Measurements from ENCODE around the gene SRP68.

Gene SRP68

DNA sequence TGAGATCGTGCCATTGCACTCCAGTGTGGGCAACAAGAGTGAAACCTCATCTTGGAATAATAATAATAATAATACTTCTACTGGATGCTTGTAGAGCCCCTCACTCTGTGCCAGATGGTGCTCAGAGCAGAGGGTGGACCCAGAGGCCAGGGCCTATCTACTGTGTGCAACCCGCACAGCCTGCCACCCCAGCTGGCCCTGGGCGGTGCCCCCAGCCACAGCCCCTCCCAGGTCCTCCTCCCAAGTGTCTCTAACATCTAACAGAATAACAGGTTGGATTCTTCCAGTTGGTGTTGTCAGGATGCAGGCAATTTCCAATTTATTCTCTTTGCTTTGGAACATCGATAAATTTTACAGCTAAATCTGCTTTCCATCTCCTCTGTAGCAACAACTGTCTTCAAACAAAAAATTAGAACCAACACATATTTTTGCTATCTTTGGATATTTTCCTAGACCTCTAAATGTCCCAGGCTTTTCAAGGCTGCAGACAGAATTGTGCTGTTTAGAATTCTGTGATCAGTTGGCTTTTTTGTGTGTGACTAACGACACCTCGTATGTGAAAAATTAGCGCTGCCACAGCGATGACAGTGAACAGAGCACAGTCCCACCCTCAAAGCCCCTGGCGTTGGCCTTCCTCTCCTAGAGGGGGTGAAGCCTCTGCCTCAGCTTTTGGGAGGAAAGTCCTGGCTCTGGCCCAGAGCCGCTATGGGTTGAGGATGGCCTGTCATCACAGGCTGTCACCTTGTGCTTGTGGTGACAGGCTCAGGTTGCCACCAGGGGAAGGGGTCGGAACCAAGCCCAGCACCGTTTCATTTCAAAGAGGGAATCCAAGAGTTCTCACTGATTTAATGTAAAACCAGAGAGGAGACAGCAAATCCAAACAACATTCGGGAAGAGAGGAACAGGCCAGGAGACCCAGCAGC is 37.6 kb downstream of the SRP68 start:
- DNase-seq (ENCODE audit: low read depth in 1 of 2, low spot score in 1 of 2): no peak
- H3K27me3 ChIP-seq (ENCODE audit: insufficient read depth, poor library complexity, severe bottlenecking): no peaks in the 10 kb centered on the region
- no peak overlapping the region for H3K27ac ChIP-seq (replicated peaks)
- H3K4me3 ChIP-seq (replicated peaks; ENCODE audit: insufficient read depth, low read length): no peak overlapping the region
- TF ChIP-seq, protein P1, sequence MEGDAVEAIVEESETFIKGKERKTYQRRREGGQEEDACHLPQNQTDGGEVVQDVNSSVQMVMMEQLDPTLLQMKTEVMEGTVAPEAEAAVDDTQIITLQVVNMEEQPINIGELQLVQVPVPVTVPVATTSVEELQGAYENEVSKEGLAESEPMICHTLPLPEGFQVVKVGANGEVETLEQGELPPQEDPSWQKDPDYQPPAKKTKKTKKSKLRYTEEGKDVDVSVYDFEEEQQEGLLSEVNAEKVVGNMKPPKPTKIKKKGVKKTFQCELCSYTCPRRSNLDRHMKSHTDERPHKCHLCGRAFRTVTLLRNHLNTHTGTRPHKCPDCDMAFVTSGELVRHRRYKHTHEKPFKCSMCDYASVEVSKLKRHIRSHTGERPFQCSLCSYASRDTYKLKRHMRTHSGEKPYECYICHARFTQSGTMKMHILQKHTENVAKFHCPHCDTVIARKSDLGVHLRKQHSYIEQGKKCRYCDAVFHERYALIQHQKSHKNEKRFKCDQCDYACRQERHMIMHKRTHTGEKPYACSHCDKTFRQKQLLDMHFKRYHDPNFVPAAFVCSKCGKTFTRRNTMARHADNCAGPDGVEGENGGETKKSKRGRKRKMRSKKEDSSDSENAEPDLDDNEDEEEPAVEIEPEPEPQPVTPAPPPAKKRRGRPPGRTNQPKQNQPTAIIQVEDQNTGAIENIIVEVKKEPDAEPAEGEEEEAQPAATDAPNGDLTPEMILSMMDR (IDR thresholded peaks at IDR 0.05; ENCODE audit: insufficient read depth, low read length): no peak
- TF ChIP-seq SPI1 (IDR thresholded peaks at IDR 0.05; ENCODE audit: borderline replicate concordance, low read depth) (no peak), POLR2AphosphoS5 (IDR thresholded peaks at IDR 0.05; ENCODE audit: low read depth) (no peak), GABPA (IDR thresholded peaks at IDR 0.05; ENCODE audit: low read depth) (no peak)
- TF ChIP-seq, protein P2, sequence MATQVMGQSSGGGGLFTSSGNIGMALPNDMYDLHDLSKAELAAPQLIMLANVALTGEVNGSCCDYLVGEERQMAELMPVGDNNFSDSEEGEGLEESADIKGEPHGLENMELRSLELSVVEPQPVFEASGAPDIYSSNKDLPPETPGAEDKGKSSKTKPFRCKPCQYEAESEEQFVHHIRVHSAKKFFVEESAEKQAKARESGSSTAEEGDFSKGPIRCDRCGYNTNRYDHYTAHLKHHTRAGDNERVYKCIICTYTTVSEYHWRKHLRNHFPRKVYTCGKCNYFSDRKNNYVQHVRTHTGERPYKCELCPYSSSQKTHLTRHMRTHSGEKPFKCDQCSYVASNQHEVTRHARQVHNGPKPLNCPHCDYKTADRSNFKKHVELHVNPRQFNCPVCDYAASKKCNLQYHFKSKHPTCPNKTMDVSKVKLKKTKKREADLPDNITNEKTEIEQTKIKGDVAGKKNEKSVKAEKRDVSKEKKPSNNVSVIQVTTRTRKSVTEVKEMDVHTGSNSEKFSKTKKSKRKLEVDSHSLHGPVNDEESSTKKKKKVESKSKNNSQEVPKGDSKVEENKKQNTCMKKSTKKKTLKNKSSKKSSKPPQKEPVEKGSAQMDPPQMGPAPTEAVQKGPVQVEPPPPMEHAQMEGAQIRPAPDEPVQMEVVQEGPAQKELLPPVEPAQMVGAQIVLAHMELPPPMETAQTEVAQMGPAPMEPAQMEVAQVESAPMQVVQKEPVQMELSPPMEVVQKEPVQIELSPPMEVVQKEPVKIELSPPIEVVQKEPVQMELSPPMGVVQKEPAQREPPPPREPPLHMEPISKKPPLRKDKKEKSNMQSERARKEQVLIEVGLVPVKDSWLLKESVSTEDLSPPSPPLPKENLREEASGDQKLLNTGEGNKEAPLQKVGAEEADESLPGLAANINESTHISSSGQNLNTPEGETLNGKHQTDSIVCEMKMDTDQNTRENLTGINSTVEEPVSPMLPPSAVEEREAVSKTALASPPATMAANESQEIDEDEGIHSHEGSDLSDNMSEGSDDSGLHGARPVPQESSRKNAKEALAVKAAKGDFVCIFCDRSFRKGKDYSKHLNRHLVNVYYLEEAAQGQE (IDR thresholded peaks at IDR 0.05; ENCODE audit: insufficient replicate concordance, low read depth): no peak

DNA sequence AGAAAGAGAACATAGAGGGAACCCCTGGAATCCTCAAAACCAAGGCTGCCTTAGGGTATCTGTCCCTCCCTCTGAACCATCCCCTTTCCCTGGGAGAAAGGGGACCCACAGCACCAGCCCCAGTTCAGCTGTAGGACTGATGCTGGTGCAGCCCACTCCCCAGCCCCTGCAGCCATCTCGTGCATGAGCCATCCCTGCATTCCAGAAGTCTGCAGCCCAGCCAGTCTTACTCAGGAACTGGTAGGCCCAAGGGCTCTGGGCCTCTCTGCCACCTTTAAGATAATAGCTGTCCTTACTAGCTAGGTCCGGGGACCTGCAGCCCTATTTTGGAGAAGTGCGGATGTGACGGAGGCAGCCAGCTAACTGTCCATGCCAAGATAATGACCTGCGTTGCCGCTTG is 39.2 kb downstream of the SRP68 start:
- H3K27ac ChIP-seq (replicated peaks): no peak overlapping the region
- TF ChIP-seq SPI1 (IDR thresholded peaks at IDR 0.05; ENCODE audit: borderline replicate concordance, low read depth) (no peak), POLR2AphosphoS5 (IDR thresholded peaks at IDR 0.05; ENCODE audit: low read depth) (no peak), GABPA (IDR thresholded peaks at IDR 0.05; ENCODE audit: low read depth) (no peak)
- TF ChIP-seq, protein P2 (IDR thresholded peaks at IDR 0.05; ENCODE audit: insufficient replicate concordance, low read depth): no peak
- TF ChIP-seq, protein P1 (IDR thresholded peaks at IDR 0.05; ENCODE audit: insufficient read depth, low read length): no peak

DNA sequence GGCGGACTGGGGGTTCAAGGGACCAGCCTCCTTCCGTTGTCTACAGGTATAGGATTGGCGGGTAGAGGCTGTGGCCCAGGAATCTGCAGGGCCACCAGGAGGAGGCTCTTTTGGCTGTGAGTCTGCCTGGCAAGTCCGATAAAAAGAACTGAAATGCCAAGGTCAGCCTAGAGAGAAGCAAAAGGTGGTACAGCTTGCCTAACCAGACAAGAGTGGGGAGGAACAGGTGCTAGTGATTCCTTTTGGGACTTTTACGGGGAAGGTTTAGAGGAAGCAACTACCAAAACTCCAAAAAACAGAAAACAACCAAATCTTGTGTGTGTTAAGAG is 39.6 kb downstream of the SRP68 start:
- TF ChIP-seq, protein P1 (IDR thresholded peaks at IDR 0.05; ENCODE audit: insufficient read depth, low read length): no peak
- TF ChIP-seq POLR2AphosphoS5 (IDR thresholded peaks at IDR 0.05; ENCODE audit: low read depth) (no peak), SPI1 (IDR thresholded peaks at IDR 0.05; ENCODE audit: borderline replicate concordance, low read depth) (no peak), GABPA (IDR thresholded peaks at IDR 0.05; ENCODE audit: low read depth) (no peak)
- TF ChIP-seq, protein P2 (IDR thresholded peaks at IDR 0.05; ENCODE audit: insufficient replicate concordance, low read depth): no peak
- no peak overlapping the region for H3K27ac ChIP-seq (replicated peaks)
- DNase-seq (ENCODE audit: low read depth in 1 of 2, low spot score in 1 of 2): no peak
- H3K4me3 ChIP-seq (replicated peaks; ENCODE audit: insufficient read depth, low read length): no peak overlapping the region
- H3K27me3 ChIP-seq (ENCODE audit: insufficient read depth, poor library complexity, severe bottlenecking): no peaks in the 10 kb centered on the region

More for the DNA sequence above, 39.2 kb downstream of the SRP68 start:
- Histone ChIP-seq H3K4me3 (replicated peaks; ENCODE audit: insufficient read depth, low read length) (no peak overlapping the region), H3K27me3 (ENCODE audit: insufficient read depth, poor library complexity, severe bottlenecking) (no peaks in the 10 kb centered on the region)
- DNase-seq (ENCODE audit: low read depth in 1 of 2, low spot score in 1 of 2): no peak
